Naive thymus-derived CD8-positive, alpha-beta T cell (primary cell): ENCODE results near the gene GLIS2. TPM values are rescaled to one million over a fixed set of nuclear protein-coding genes. Genes with fewer than 3 reads are reported as not detected.

Experiments used
- ATAC-seq, 2 donors: fragments of 150-1000 bp; cut with Tn5 transposase in 1 of 2; sonication (Bioruptor Pico), chemical (Tn5 transposase) in 1 of 2; 1 replicate in 1 of 2; 2 replicates in 1 of 2; pipeline ENCODE4 v1.10.0; 2021; ENCODE audit warnings: mild to moderate bottlenecking in 2 of 2, moderate library complexity in 2 of 2
- POLR2A ChIA-PET: fragments of 350-600 bp; sonication (Branson Sonifier 250); formaldehyde crosslinking; loops from one replicate; lab custom pipeline; 2021; ENCODE audit warnings: antibody characterized with exemption; lab: Charles Lee
- DNase-seq, 10 donors: peaks; one replicate each; pipeline versions ENCODE4 v3.0.0 to v3.0.0-alpha.2; 2020 to 2022
- H3K27ac Mint-ChIP-seq, 10 donors: one replicate each; pipeline ENCODE4 v1.8.0; 2020 to 2022; ENCODE audit warnings: mild to moderate bottlenecking in 10 of 10, mixed read lengths in 10 of 10, moderate library complexity in 4 of 10, inconsistent platforms in 1 of 10
- H3K27me3 Mint-ChIP-seq, 5 donors: one replicate each; pipeline ENCODE4 v1.8.0; 2021 to 2022; ENCODE audit warnings: mixed read lengths in 5 of 5
- H3K36me3 Mint-ChIP-seq, 3 donors: one replicate each; pipeline ENCODE4 v1.8.0; 2020 to 2022; ENCODE audit warnings: mixed read lengths in 3 of 3, mild to moderate bottlenecking in 2 of 3, inconsistent platforms in 1 of 3
- H3K4me1 Mint-ChIP-seq, 4 donors: one replicate each; pipeline ENCODE4 v1.8.0; 2021 to 2022; ENCODE audit warnings: mixed read lengths in 4 of 4
- H3K4me3 Mint-ChIP-seq, 10 donors: one replicate each; pipeline ENCODE4 v1.8.0; 2020 to 2022; ENCODE audit warnings: mild to moderate bottlenecking in 10 of 10, mixed read lengths in 10 of 10, moderate library complexity in 6 of 10, inconsistent platforms in 1 of 10
- H3K9me3 Mint-ChIP-seq, 9 donors: one replicate each; pipeline ENCODE4 v1.8.0; 2020 to 2022; ENCODE audit warnings: mixed read lengths in 9 of 9, mild to moderate bottlenecking in 3 of 9, inconsistent platforms in 1 of 9, moderate library complexity in 1 of 9
- polyA plus RNA-seq, 3 donors: library from polyadenylated mRNA; unstranded; fragments of 300-500 nt; fragmentation: Illumina TruSeq; gene quantifications; one replicate each; pipeline ENCODE4 v1.2.3, GENCODE V29; 2021
- total RNA-seq, 8 experiments: library from RNA in 2 of 8; stranded (reverse) in 2 of 8; gene quantifications; one replicate each; pipeline ENCODE4 v1.2.3 and lab custom pipeline; 2021 to 2026

The GLIS2 gene
- total and polyA plus RNA-seq, 5 experiments from 2014 or later = 0.10 TPM; not detected in 4

DNA sequence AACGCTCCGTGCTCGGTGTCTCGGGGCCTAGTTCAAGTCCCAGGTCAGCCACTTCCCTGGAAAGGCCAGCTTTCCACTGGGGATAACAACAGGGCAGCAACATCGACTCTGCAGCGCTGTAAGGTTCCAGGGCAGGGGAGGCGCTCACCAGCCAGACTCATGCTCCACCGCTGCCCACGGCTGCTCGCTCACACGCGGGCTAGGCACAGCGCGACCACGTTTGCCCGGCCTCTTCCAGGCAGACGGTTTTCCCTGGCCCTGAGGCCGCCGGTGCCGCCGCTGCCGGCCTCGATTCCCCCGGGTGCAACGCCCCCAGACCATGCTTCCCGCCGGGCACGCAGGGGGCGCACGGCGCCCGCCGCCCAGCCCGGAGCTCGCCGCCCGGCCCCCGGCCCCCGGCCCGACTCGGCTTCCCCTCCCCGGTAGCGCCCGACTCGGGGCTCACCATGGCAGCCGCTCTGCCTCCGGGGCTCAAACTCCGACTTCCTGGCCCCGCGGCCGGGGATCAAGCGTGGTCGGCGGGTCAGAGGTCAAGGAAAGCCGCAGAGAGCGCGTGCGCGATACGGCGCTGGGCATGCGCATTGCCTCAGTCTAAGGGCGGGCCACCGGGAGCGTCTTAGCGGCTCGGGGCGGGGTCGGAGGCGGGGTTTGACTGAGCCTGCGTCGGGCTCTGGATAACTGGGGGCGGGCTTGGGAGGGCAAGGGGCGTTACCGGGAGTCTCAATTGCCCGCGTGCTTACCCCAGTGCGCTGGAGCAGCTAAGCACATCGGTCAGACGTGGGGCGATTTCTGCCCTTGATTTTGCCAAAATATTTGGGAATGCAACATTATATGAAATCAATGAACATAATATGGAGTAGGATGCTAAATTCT is 35.2 kb downstream of the GLIS2 start, which contains the start of gene PAM16:
PAM16 (minus strand) TSS at position 535 of the 873 bp plus-strand sequence; CDS start at position 448, 87 bp downstream.
- Mint-ChIP-seq H3K4me3 (peak within 1 kb of the TSS; percentile 87 to 96 (median 94)), H3K27me3 (peaks cover 0 to 1% (median 0%) of the 10 kb centered on the region in 5 donors), H3K36me3 (peaks cover 0 to 10% (median 2%) of the 10 kb centered on the region in 3 donors), H3K4me1 (peaks cover 10 to 46% (median 29%) of the 10 kb centered on the region in 4 donors), H3K27ac (peak within 1 kb of the TSS; percentile 81 to 96 (median 94)), H3K9me3 (no peaks in the 10 kb centered on the region)
- DNase-seq (peak; percentile 94 to 99 (median 98)), ATAC-seq (peak; percentile 88 to 90)
- POLR2A ChIA-PET = interaction anchor here (0.5 to 3.1 kb wide), 8 partner anchors 12 to 317 kb away, joined by 3 to 16 read pairs (median 4); partner anchors contain the start of gene TFAP4

DNA sequence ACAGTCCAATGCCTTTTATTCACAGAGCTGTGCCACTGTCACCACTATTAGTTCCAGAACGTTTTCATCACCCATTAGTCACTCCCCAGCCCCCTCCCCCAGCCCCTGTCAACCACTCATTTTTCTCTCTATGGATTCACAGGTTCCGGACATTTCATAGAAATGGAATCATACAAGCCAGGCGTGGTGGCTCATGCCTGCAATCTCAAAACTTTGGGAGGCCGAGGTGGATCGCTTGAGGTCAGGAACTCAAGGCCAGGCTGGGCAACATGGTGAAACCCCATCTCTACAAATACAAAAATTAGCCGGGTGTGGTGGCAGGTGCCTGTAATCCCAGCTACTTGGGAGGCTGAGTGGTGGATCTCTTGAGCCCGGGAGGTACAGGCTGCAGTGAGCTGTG is 36.0 kb downstream of the GLIS2 start:
- ATAC-seq = no peak
- POLR2A ChIA-PET = interaction anchor here (0.6 to 3.1 kb wide), 4 partner anchors 58 to 318 kb away, joined by 3 to 16 read pairs (median 4); no protein-coding TSS in a partner anchor
- H3K36me3 Mint-ChIP-seq = peaks cover 0 to 13% (median 2%) of the 10 kb centered on the region in 3 donors
- H3K4me1 Mint-ChIP-seq = peaks cover 10 to 39% (median 27%) of the 10 kb centered on the region in 4 donors
- H3K4me3 Mint-ChIP-seq = peak overlapping the region in 8 of 10 donors; percentile 65 to 96 (median 93)
- no peak for DNase-seq
- H3K27me3 Mint-ChIP-seq = peaks cover 0 to 1% (median 0%) of the 10 kb centered on the region in 5 donors
- no peaks in the 10 kb centered on the region for H3K9me3 Mint-ChIP-seq
- H3K27ac Mint-ChIP-seq = peak overlapping the region in 8 of 10 donors; percentile 46 to 96 (median 93)

DNA sequence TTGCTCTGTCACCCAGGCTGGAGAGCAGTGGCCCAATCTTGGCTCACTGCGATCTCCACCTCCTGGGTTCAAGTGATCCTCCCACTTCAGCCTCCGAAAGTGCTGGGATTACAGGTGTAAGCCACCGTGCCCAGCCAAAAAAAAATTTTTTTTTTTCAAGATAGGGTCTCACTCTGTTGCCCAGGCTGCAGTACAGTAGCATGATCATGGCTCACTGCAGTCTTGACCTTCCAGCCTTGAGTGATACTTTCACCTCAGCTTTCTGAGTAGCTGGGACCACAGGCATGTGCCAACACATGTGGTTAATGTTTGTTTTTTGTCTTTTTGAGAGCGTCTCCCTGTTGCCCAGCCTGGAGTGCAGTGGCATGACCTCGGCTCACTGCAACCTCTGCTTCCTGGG is 37.0 kb downstream of the GLIS2 start:
- no peak for ATAC-seq
- peaks cover 0 to 1% (median 0%) of the 10 kb centered on the region in 5 donors for H3K27me3 Mint-ChIP-seq
- POLR2A ChIA-PET = no interaction called here

DNA sequence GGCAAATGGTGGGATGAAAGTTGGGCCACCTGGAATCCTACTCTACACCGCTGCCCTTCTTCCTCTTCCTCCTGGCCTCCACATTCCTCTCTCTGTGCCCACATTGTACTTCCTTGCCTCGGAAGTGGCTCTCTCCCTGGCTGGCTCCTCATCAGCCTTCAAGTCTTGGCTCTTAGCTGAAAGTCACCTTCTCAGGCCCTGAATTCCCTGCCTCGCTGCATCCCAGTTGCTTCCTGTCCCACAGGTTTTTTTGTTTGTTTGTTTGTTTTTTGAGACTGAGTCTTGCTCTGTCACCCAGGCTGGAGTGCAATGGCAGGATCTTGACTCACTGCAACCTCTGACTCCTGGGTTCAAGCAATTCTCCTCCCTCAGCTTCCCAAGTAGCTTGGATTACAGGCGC is 37.8 kb downstream of the GLIS2 start:
- no peak overlapping the region for H3K4me3 Mint-ChIP-seq
- H3K9me3 Mint-ChIP-seq = no peaks in the 10 kb centered on the region

More for the DNA sequence above, 37.0 kb downstream of the GLIS2 start:
- H3K9me3 Mint-ChIP-seq = no peaks in the 10 kb centered on the region
- no peak overlapping the region for H3K4me3 Mint-ChIP-seq
- peak overlapping the region in 3 of 10 donors; percentile 20 to 66 (median 33) for H3K27ac Mint-ChIP-seq
- peaks cover 10 to 29% (median 23%) of the 10 kb centered on the region in 4 donors for H3K4me1 Mint-ChIP-seq
- peaks cover 0 to 22% (median 2%) of the 10 kb centered on the region in 3 donors for H3K36me3 Mint-ChIP-seq
- no peak for DNase-seq

DNA sequence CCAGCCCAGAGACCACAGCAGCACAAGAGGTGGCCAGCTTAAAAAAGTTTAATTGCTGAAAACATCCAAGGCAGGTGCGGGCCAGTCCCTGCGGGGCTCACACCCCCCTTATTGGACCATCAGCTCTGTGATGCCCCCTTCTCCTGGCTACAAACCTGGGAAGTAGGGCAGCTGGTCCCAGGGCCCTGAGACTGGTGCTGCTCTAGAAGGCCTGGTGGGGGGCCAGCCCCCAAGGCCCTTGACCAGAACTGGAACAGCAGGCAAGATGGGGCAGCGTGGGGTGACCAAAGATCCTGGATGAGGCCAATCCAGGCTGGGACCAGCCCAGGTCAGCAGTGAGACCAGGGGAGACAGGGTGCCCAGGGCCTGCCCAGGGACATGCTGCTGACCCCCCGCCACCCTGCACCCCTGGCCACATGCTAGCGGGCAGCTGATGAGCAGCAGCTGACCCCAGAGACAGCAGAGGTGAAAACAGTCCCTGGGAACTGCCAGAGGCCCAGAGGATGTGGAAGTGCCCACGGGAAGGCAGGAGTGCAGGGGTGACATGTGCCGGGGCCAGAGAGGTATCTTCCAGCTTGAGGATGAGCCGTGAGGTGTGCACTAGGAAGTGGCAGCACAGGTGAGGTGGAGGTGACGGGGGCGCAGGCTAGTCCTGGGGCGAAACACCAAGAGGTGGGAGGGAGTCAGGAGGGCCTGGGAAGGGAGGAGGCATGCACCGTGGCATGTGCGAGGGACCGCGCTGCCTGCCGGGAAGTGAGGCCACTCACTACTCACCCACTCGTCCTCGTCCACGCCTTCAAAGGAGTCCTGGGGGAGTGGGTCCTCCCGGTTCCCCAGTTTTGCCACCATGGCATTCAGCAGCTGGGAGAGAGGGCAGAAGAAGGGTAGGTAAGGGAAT is 38.9 kb downstream of the GLIS2 start:
- POLR2A ChIA-PET = interaction anchor here (0.6 to 0.9 kb wide), 3 partner anchors 9 to 162 kb away, joined by 3 to 4 read pairs (median 3); no protein-coding TSS in a partner anchor
- no peaks in the 10 kb centered on the region for H3K9me3 Mint-ChIP-seq
- peaks cover 0 to 27% (median 4%) of the 10 kb centered on the region in 3 donors for H3K36me3 Mint-ChIP-seq
- DNase-seq = no peak
- H3K4me1 Mint-ChIP-seq = peaks cover 8 to 16% (median 12%) of the 10 kb centered on the region in 4 donors
- ATAC-seq = no peak
- H3K27ac Mint-ChIP-seq = peak overlapping the region in 3 of 10 donors; percentile 4 to 66 (median 52)
- H3K4me3 Mint-ChIP-seq = no peak overlapping the region
- H3K27me3 Mint-ChIP-seq = peaks cover 0 to 1% (median 0%) of the 10 kb centered on the region in 5 donors

More for the DNA sequence above, 37.8 kb downstream of the GLIS2 start:
- ATAC-seq (no peak), DNase-seq (no peak)
- Mint-ChIP-seq H3K36me3 (peaks cover 0 to 22% (median 2%) of the 10 kb centered on the region in 3 donors), H3K27ac (peak overlapping the region in 7 of 10 donors; percentile 16 to 76 (median 58)), H3K27me3 (peaks cover 0 to 1% (median 0%) of the 10 kb centered on the region in 5 donors), H3K4me1 (peaks cover 6 to 22% (median 15%) of the 10 kb centered on the region in 4 donors)
- POLR2A ChIA-PET = no interaction called here

DNA sequence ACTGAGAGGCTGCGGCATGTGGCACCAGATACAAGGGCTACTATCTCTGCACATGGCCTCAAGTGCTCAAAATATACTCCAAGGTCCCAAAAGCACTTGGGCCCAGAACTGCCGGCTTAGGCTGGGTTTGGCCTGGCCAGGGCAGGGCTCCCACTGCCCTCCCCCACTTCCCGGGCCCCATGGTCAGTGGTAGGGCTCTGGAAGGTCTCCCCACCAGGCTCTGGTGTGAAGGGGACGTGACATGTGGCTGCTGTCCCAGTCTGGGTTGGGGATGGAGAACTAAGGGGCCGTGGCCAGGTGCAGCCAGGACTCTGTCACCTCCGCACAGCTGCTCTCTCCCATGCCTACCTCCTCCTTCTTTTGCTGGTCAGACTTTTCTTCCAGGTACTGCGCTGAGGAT is 41.0 kb downstream of the GLIS2 start:
- Mint-ChIP-seq H3K9me3 (no peaks in the 10 kb centered on the region), H3K27ac (peak overlapping the region in 2 of 10 donors; percentile 37 to 53), H3K4me1 (peaks cover 0 to 7% (median 2%) of the 10 kb centered on the region in 4 donors), H3K27me3 (no peaks in the 10 kb centered on the region), H3K36me3 (peaks cover 0 to 40% (median 4%) of the 10 kb centered on the region in 3 donors), H3K4me3 (no peak overlapping the region)
- ATAC-seq (no peak), DNase-seq (no peak)
- POLR2A ChIA-PET = interaction anchor here (0.6 kb wide), 1 partner anchor 272 kb away, joined by 3 read pairs; no protein-coding TSS in a partner anchor

DNA sequence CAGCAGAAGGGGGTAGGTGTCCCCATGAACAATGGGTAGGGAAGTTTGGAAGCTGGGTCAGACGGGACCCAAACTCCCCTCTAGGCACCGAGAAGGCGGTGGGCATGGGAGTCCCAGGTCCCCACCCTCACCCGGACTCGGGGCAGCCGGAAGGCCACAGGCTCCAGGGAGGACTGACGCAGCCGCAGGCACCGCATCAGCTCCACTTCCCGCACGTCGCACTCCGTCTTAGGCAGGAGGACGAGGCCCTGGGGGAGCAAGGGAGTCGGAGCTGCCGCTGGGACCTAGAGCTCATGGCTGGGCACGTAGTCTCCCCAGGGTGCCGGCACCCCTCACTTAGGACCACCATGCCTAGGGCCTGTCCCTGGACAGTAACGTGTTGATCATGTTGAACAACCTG is 42.4 kb downstream of the GLIS2 start:
- H3K27ac Mint-ChIP-seq = no peak overlapping the region
- H3K36me3 Mint-ChIP-seq = peaks cover 0 to 52% (median 4%) of the 10 kb centered on the region in 3 donors
- no peaks in the 10 kb centered on the region for H3K9me3 Mint-ChIP-seq
- ATAC-seq (no peak), DNase-seq (no peak)
- no peaks in the 10 kb centered on the region for H3K27me3 Mint-ChIP-seq
- no peak overlapping the region for H3K4me3 Mint-ChIP-seq
- peaks cover 0 to 7% (median 1%) of the 10 kb centered on the region in 4 donors for H3K4me1 Mint-ChIP-seq
- POLR2A ChIA-PET = interaction anchor here (1.1 kb wide), 1 partner anchor 44 kb away, joined by 3 read pairs; no protein-coding TSS in a partner anchor

DNA sequence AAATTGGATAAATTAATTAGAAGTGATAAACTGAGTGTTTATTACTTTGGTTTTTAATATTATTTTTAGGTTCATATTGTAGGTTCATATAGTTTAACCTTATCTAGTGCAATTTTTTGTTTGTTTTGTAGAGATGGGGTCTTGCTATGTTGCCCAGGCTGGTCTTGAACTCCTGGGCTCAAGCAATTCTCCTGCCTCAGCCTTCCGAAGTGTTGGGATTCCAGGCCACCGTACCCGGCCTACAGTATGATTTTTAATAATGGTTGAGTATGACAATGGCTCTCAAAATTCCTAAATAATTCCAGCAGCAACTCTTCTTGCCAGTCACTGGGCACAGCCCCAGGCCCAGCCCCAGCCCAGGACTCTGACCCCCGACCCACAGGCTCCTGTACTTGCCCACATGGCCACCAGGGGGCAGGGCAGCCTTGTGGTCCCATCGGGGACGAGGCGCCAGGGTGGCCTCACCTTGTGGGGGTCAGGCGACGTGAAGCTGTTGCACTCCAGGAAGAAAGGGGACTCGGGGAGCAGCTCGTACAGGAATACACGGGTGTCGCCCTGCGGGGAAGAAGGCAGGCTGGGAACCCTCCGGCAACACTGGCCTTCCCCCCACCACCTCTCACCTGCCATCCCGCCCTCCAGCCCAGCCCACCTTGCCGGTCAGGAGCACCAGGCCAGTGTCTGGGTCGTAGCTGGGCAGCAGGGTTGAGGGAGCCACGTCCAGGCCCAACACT is 43.1 kb downstream of the GLIS2 start:
- Mint-ChIP-seq H3K36me3 (peaks cover 0 to 60% (median 8%) of the 10 kb centered on the region in 3 donors), H3K4me1 (peaks cover 0 to 4% (median 1%) of the 10 kb centered on the region in 4 donors), H3K27ac (peak overlapping the region in 6 of 10 donors; percentile 56 to 92 (median 82)), H3K4me3 (peak overlapping the region in 1 of 10 donors; percentile 46), H3K9me3 (no peaks in the 10 kb centered on the region), H3K27me3 (no peaks in the 10 kb centered on the region)
- DNase-seq (peak; percentile 45 to 84 (median 68)), ATAC-seq (peak; percentile 87 to 93)
- POLR2A ChIA-PET = interaction anchor here (1.1 kb wide), 1 partner anchor 44 kb away, joined by 3 read pairs; no protein-coding TSS in a partner anchor

DNA sequence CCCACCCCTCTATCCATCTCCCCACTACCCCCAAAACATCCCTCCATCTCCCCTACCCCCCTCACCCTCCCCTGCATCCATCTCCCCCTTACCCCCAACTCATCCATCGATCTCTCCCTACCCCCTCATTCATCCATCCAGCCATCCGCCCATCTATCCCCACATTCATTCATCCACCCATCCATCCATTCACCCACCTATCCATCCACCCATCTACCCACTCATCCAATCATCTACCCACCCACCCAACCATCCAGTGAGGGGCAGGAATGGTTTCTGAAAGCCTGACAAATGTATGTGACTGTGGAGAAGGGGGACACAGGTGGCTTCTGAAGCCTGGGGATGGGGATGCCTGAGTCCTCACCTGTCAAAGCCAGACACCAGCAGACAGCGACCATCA is 44.0 kb downstream of the GLIS2 start:
- Mint-ChIP-seq H3K27ac (peak overlapping the region in 3 of 10 donors; percentile 12 to 92 (median 59)), H3K36me3 (peaks cover 0 to 57% (median 8%) of the 10 kb centered on the region in 3 donors), H3K4me3 (no peak overlapping the region), H3K9me3 (no peaks in the 10 kb centered on the region), H3K4me1 (peaks cover 0 to 4% (median 1%) of the 10 kb centered on the region in 4 donors), H3K27me3 (no peaks in the 10 kb centered on the region)
- POLR2A ChIA-PET = no interaction called here
- no peak for DNase-seq
- ATAC-seq = no peak

DNA sequence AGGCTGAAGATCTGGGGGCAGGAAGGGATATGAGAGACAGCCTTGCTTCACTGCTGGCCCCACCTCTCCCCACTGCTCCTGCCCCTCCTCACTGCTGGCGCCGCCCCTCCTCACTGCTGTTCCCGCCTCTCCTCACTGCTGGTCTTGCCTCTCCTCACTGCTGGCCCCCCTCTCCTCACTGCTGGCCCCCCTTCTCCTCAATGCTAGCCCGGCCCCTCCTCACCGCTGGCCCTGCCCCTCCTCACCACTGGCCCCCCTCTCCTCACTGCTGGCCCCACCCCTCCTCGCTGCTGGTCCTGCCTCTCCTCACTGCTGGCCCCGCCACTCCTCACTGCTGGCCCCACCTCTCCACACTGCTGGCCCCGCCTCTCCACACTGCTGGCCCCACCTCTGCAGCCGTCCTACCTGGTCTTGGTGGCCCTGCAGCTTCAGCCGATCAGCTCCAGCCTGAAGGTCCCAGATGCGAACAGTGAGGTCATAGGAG is 44.7 kb downstream of the GLIS2 start:
- peak in 1 of 10 donors; percentile 4 for DNase-seq
- POLR2A ChIA-PET = interaction anchor here (0.9 kb wide), 1 partner anchor 18 kb away, joined by 3 read pairs; no protein-coding TSS in a partner anchor
- H3K36me3 Mint-ChIP-seq = peaks cover 0 to 56% (median 6%) of the 10 kb centered on the region in 3 donors

More for the DNA sequence above, 44.7 kb downstream of the GLIS2 start:
- peaks cover 0 to 4% (median 1%) of the 10 kb centered on the region in 4 donors for H3K4me1 Mint-ChIP-seq
- peak overlapping the region in 2 of 10 donors; percentile 34 to 60 for H3K27ac Mint-ChIP-seq
- no peak for ATAC-seq
- no peaks in the 10 kb centered on the region for H3K27me3 Mint-ChIP-seq
- no peaks in the 10 kb centered on the region for H3K9me3 Mint-ChIP-seq
- no peak overlapping the region for H3K4me3 Mint-ChIP-seq
